ENCODE data around the gene EXT2.

Gene EXT2

DNA sequence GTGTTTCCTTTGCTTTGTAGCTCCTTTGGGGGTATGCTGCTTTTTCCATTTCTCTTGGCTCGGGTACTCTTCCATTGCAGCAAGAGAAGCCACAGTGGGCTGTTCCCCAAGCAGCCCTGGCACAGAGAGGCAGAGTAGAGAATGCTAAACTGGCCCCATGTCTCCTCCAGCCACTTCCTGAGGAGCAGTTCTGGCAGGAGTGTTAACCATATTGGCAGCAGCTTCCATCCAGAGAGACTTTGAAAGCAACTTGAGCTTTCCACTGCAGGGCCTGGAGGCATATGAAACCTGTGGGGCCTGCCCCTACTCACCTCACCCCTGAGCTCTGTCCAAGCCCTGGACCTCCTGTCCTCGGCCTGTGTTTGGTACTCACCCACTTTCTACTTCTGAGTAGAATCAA is 152.6 kb downstream of the EXT2 start:
- DNase-seq = no peak

DNA sequence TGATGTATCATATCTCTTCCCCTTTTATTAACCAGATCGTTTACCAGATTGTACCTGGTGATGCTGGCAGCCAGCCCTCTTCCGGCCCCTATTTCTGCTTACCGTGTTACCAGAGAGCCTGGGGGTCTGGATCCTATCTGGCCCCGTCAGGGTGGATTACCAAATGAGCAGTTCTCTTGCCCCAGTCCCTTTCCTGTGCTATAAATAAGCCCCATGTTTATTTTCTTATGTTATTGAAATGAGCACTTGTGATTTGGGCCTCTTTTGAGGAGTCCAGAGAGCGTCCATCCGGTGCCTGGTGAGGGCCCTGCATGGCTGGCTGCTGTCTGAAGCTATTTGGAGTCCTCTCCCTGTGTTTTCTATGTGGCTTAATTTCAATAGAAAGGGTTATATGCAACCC is 154.9 kb downstream of the EXT2 start:
- no peak for DNase-seq

DNA sequence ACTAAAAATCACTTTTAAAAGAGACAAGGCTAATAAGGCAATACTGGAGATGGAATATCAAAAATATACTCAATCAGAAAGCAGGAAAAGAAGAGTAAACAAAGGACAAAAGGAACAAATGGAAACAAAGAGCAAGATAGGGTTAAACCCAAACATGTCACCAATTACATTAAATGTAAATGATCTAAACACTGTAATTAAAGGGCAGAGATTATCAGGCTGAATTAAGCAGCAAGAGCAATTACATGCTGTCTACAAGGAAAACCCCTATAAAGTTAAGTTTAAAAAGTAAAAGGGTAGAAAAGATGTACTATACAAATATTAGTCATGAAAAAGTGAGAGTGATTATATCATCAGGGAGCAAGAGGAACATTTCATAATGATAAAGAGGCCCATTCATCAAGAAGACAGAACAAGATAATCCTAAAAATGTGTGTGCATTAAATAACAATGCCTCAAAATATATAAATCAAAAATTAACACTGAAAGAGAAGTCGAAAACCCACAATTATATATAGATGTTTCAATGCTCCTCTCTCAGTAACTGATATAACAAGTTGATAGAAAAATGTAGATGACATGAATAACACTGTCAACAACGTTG is 157.6 kb downstream of the EXT2 start:
- no peak for DNase-seq

DNA sequence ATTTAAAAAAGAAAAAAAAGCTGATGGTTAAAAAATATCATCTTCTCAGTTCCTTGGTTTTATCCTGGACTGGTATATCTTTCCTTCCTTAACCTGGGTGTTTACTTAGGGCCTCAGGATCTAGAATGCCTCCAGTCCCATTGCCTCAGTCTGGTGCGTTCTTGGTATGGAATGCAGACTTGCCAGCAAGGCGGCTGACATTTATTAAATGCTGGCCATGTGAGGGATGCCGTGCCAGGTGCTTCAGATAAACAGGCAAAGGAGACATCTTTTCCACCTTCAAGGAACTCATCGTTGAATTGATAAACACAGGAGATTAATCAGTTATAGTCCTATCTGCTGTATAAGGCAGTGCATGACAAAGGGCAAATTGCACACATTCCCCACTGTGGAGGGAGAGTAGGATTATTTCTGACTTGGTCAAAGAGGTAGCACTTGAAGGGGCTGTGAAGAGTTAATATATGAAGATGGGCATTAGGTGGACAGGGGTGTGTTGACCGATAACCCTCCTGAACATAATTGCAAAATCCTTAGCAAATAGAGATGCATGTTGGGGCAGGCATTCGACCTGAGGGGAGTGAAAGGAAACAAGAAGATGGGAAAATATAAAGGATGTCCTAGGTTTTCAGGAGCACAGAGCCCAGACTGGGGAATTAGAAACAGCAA is 160.1 kb downstream of the EXT2 start:
- no peak for DNase-seq

DNA sequence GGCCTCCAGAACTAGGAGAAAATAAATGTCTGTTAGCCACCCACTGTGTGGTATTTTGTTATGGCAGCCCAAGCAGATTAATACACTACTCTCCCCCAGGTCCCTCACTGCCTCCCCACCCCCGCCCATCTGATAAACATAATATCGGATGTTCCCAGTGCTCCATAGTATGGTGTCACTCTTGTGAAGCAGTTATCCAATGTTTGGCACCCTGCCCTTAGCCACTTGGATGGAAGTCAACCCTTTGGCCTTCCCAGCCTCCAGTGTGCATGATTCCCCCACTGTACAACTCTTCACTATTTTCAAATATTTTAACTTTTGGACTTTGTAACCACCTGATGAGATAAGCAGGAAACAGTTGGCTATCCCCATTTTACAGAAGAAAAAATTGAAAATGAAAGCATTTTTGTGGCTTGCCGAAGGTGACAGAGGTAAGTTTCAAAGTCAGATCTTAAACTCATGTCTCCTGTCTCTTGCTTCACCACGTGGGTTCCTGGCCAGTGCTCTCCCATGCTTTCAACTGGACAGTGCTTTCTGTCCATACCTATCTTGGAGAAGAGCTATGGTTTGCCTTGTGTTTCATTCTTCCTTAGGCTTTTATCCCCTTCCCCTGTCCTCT is 161.3 kb downstream of the EXT2 start:
- DNase-seq = no peak

DNA sequence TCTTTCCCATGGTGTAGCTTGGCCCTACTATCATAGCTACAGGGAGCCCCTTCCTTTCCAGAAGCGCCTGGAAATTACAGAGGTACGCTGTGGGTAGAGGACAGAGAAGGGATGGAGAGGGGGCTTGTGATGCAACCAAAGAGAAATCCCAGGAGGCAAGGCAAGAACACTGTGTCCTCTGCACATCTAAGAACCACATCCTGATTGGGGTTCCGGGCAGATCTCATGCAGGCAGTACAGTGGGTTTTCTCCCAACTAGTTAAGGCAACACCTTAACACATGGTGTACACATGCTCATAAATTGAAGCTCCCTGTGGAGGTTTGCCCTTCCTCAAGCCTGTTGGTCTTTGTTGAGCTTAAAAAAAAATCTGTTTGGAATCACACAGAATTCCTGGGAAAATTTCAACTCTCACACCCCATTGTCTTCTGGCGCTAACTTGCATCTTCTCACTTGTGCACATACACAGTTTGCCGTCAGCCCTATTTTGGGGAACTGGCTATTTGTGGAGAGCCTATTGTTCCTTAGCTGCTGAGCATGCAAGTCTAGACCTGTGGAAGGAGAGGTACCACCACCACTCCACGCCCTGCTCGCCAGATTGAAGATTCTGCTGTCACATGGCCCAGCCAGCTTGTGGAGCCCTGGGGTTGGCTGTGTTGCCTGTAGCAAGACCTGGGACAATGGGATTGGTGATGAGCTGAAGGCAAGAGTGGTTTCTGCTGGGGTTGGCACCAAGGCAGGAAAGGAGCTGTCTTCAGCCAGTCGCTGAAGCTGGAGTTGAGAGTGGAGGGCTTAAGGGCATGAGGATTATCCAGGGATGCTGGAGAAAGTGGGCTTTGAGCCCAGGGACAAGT is 162.1 kb downstream of the EXT2 start:
- DNase-seq = no peak

DNA sequence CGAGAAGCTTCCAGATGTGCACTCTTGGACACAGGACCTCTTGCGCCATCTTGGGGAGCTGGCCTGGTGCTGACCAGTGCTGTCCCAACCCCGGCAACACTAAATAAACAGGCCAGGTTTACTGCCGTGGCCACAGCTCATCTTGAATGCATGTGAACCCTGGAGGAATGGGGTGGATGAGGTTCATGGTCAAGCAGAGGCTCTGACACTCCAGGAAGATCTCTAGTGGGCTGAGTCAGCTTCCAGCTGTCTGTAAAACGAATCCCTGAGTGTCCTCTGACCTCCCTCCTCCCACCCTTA is 162.7 kb downstream of the EXT2 start:
- no peak for DNase-seq

DNA sequence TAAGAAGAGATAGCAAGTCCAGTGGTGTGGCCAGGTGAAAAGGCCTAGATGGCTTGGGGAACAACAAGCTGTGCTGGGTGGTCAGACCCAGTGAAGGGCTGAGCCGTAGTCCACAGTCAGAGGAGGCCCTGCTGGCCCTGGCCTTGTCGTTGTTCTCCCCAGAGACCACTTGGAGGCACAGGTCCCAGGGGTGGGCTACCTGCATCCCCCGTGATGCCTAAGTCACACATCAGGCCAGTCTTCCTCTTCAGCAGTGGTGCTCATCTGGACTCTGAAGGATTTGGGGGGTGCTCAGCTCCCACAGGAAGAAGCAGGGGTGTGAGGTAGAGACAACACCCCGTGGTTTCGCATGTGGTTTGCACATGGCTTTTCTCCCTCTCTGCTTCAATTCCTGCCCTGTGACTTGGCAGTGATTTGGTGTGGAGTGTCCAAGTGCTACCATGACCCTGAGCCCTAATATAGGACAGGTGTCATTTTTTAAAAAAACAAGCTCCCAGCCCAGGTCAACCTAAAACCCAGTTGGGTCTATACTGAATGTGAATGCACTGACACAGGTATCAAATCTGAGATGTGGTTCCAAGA is 163.5 kb downstream of the EXT2 start:
- DNase-seq = no peak

DNA sequence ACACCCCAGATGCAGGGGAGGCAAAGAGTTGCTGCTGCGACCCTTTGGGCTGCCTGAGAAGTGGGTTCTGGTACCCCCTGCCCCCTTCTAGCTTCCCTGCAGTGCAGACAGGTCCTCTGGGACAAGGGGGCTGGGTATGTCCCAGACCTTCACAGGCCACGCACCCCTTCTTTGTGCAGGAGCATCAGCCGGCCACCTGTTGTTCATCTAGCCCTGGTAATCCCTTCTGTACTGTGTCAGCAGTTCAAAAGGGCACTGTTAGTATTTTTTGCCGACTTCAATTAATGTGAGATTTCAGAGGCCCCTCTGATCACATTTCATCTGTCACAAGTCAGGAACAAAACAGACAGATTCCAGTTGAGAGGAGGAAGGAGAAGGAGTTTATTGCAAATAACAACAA is 164.6 kb downstream of the EXT2 start:
- DNase-seq = no peak

DNA sequence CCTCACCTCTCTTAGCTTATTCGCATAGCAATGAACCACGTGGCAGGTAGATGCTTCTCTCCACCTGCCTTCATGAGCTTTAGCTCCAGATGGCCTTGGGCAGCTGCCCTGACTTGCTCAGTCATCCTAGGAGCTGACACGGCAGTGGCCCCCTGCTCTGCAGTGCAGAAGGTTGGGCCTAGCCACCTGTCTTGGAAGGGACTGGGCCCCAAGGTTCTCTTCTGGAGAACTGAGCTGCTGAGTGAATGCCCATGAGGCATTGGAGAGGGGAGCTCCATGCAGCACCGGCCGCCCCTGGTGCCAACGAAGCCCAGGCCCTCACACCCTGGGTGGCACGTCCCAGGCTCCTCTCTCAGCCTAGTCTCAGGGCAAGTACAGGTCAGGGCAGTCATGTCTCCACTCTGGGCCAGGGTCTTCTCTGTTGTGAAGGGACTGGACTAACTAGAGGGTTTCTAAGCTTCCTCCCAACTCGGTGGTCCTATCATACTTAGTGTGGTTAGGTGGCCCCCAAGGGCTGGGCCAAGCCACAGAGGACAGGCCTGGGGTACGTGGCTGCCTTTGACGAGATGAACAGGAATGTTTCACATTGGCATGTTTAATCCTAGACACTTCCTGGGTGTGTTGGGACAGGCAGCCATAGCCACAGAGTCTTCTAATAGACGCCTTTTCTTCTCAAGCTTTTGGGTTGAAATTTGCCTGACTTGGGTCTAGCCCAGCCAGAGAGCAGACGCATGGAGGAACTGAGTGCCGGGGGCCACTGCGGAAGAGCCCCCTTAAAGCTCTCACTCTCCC is 166.5 kb downstream of the EXT2 start:
- DNase-seq = no peak

DNA sequence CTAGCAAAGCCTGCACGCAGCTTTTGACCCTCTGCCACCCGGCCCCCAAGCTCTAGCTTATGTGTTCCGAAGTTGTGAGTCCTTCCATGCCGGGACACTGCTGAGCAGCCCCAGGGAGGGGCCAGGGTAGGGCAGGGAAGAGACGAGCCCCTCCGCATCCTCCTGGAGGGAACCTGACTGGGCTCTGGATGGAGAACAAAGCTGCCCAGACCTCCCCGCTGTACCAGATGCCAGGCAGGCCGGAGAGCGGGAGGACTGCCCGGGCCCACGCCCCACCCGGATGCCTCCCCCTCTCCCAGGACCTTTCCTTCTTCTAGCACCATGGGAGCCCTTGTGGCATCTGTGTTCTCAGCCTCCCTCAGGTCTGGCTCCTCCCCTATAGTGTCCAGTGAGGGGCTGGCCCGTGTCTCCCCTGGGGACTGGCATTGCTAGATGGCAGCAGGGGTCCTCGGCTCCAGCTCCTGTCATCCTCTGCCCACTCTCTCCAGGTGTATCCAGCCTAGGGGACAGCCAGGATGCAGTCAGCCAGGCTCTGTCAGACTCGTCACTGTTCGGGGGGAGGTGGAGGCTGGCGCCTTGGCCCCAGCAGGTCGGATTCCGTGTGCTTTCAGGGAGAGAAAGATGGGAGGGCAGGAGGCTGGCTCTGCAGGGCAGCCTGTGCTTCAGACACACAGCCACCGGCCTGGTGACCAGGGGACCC is 168.4 kb downstream of the EXT2 start:
- no peak for DNase-seq

DNA sequence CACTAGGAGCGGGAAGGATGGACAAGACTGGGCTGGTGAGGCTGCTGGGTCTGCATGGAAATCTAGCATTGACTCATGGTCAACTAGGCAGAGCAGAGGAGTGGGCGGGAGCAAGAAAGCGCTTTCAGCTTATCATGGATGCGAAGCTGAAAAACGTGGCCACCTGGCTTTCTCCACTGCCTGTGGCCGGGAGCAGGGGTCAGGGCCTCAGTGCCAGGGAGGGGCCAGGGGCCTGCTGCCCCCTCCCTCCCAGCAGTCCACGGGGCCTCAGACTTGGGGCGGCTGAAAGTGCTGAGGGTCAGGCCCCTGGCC is 168.9 kb downstream of the EXT2 start:
- DNase-seq = no peak

DNA sequence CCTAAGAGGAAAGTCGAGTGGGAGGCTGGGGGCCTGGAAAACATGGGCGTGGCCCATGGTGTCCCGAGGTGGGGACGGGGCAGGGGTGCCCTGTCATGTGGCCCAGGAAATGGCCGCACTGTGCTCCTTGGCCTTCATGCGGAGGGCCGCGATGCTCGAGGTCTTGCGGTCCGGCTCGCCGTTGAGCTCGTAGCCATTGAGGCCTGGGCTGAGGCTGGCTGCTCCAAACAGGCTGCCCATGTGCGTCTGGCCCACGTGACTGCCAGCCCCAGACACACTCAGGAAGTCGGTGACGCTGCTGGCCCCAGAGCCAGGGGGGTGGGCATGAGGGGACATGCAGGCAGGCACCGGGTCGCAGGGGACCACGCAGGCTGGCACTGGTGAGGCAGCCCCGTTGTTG is 169.3 kb downstream of the EXT2 start:
- DNase-seq = no peak

DNA sequence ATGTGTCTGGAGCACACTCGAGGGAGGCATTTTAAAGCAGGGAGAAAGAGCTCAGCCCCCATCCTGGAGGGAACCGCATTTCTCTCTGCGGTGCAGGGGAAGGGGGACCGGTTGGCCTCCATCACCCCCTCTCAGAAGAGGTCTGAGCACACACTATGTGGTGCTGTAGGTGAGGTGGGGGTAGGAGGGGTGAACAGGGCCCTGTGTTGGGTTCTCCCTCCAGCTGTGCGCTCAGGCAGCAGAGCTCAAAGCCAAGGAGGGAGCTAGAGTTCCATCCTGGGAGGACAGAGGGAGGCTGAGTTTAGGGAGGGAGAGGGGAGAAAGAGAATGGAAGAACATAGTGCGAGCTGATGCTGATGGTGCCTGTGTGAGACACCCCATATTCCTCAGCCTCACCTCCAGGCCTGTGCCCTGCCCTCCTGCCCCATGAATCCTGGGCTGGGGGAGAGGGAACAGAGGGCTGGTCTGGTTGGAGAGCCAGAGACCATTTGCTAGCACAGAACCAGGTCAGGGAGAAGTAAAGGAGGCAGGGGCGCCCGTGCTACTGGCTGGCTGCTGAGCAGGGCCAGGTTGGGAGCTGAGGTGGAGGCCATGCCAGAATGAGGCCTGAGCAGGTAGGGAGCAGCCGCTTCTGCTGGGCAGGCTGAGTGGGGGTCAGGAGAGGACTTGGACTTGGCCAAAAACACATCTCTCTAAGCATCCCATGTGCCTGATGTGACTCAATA is 170.7 kb downstream of the EXT2 start:
- no peak for DNase-seq

DNA sequence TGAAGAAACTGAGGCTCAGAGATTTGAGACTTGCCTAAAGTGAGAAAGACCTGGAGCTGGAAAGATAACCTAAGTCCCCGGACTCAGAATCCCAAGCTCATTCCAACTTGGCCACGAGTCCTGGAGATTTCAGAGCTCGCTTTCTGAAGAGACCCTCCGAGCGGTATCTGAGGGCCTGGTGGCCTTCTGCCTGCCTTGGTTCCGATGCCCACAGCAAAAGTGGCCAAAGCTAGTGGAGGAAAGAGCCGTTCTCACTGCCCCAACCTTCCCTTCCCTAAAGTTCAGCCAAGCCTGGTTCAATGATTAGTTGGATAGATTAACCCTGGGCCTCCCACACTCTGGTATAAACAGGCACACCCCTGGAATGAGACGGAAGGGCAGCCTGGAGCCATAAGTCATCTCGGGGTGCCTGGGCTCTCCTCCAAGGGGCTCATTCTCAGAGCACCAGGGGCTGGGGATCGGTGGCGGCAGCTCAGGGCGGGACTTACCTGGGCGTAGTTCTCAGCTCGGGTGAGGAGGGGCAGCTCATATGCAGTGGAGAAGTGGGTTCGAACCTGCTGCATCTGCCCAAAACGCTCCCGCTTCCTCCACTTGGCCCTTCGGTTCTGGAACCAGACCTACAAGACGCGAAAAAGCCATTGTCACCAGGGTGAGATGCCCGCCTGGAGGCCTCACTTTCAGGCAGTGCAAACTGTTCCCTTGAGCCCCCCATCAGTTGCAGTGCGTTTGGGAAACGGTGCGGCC is 171.7 kb downstream of the EXT2 start:
- no peak for DNase-seq

DNA sequence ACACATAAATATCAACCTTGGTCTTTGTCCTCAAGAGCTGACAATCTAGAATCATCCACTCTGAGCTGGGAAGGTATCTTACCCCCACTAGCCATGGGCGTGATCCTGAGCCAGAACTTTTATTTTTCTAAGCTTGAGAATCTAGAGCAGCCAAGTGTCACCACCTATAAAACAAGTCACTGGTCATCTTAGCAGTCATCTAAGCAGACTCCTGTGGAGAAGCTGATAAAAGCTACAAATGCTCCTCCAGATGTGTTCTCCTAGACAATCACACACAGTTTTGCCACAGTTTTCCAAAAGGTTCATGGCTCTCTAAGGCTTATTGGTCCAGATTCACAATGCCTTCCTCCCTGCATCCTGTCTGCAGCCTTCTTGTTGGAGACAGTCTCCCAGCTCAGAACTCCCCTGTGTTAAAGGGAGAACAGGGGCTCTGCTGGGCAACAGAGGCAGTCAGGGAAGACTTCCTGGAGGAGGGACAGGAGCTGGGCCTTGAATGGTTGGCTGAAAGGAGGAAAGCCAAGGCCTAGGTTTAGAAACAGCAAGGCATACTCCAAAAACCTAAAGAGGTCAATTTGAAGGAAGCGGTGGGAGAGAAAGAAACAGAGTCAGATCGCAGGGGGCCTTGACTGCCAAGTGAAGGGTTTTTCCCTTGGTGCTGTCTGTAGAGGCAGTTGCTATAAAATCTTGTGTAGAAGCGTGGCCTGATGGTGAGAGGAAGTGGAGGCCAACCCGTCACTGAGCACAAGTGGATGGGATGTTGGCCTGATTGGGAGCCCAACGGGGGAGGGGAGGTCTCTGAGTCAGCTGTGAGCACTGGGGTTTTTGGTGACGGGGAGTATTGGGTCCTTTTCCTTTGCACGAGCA is 172.5 kb downstream of the EXT2 start:
- no peak for DNase-seq

DNA sequence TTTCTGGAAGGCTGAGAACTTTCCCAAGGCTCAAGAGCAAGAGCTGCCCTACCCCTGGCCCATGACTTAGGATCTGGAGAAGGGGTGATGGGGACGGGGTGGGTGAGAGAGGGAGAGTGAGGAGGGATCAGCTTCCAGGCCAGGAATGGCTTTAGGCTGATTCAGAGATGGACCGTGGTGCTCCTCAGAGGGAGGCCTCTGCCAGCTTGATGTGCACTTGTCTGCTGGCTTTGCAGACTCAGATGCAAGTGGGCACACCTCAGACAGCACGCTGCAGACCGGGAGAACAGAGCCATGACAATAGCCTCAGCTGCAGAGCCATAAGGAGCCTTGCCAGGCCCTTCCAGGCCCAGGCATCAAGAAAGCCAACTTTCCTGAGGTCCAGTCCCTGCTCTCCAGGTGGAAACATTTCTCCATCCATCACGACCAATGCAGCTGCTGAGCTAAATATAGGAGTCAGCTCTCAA is 173.2 kb downstream of the EXT2 start:
- no peak for DNase-seq

DNA sequence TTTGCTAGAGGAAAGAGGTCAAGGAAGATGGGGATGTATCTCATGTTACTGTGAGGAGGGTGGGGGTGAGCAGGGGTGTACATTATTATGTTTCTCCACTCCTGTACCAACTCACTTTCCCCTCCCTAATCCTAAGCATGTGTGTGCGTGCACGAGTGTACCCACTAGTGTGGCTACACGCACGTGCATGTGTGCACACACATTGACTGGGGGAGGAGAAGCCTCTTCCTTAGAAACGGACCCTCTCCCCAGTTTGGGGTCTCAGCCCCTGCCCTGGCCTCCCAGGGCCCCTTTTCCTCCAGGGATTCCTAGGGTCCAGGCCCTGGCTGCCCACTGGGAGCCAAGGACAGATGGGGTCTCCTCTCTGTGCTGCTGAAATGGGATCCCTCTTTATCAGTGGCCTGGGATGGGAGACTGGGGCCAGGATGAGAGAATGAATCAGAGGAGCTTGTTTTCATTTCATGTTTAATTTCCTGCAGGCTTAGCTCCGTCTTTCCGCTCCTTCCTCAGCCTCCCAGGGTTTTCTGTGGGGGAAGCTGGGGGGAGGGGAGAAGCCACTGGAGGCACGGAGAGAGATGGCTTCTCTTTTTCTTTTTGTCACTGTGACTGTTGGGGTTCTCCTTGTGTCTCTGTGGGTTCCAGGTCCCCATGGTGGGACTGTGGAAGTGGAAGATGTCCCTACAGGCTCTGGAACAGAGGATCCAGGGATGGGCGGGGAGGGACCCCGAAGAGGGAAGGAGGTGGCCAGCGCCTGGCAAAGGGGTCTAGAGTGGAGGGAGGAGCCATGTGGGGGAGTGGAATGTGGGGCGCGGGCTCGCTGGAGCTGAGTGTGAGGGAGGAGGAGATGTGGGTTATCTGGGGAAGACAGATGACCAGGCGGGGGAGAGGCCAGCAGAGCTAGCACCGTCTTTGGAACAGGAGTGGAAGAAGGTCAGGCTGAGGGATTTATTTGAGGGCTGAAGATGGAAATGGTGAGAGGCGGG is 174.2 kb downstream of the EXT2 start:
- DNase-seq = no peak

Measured in stimulated activated CD4-positive, alpha-beta T cell treated with anti-CD3 and anti-CD28 coated beads, Interleukin-4, amount 100 ng/mL, for 1 hour (primary cell).